HG02763 (cell line): ENCODE data around the gene COL17A1.

ENCODE experiments used
- ATAC-seq: cut with Tn5 transposase; IDR thresholded peaks from one replicate; pipeline ENCODE4 v1.9.1; 2021; ENCODE audit warnings: mild to moderate bottlenecking, moderate library complexity; ENCODE audit not compliant: unreplicated experiment

COL17A1 gene

DNA sequence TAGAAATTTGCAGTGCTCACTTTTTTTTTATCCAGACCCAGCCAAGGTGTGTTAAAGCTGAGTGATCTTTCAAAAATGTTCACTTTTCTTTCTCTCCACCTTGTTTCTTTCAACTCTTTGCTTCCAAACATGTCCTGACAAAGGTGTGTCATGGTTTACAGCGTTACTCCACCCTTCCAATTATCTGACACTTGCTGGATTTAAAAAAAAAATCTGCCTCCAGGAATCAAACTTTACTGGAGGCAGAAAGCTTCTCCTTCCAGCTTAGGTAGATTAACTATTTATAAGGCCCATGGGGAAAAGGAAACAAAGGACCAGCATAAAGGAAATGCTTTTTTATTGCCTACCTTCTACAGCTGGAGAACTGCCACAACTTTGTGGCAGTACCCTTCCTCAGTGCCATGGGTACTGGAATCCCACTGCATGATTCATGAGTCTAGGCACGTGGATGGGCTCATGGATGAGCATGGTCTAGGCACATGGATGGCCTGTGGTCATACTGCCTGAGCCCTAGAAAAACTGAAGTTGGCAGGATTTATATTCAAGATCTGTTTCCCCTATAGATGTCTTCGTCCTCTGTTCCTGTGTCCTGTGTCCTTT, at the start of gene COL17A1:
Gene COL17A1 (minus strand): TSS at position 80 of the 600 bp plus-strand sequence. CDS start 5,207 bp downstream, outside the sequence.
- ATAC-seq: no peak

DNA sequence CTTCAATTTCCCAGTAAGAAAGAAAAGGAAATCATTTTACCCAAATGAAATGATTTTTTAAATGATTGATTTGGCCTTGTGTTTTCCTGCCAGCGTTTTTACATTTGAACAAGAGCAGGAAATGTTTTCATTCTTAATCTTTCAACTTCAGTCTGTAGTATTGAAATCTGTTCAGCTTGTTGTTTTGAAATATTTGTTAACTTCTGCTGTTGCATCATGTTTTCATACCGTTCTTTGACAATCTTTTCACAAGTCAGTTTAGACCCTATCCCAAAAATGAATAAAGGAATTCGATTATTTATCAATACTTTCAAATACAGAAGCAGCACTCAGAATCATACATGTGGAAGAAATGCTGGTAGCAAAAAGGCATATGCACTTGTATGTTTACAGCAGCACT, 44.4 kb upstream of the COL17A1 start:
- no peak for ATAC-seq

- no peak for ATAC-seq
Measured at GRCh38 chr10:104128214-104128613, 42.5 kb upstream of the COL17A1 start.

DNA sequence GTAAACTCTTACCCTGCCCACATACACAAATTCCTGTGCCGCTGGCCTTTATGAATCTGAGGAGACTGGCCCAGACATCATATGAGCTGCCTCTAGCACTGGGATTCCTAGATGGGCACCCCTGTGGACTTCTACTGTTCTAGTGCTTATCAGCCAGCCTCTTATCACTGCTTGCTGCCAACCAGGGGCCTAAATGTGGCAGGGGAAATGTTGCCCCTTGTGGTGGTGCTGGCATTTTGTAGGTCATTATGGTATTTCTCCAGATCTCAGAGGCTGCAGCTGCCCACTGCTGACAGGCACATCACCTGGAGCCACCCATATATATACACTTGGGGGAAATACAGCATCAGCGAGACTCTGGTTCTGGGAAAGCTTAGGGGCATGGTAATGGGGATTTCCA, 41.7 kb upstream of the COL17A1 start:
- no peak for ATAC-seq

DNA sequence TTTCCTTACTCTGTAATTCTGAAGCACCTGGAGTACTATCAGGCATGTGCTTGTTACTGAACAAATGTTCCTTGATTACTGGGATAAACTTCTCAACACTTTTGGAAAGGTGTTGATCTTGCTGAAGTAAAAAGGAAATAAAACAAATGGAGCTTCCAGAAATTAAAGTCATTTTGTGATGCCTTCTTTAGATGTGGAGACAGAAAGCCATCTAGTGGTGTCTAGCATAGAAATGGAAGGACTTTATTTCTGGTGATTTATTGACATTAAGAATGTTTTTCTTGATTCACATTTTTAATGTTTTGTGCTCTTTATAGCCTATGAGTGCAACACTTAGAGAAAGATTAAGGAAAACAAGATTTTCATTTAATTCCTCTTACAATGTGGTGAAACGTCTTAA, 37.7 kb upstream of the COL17A1 start:
- ATAC-seq: no peak

DNA sequence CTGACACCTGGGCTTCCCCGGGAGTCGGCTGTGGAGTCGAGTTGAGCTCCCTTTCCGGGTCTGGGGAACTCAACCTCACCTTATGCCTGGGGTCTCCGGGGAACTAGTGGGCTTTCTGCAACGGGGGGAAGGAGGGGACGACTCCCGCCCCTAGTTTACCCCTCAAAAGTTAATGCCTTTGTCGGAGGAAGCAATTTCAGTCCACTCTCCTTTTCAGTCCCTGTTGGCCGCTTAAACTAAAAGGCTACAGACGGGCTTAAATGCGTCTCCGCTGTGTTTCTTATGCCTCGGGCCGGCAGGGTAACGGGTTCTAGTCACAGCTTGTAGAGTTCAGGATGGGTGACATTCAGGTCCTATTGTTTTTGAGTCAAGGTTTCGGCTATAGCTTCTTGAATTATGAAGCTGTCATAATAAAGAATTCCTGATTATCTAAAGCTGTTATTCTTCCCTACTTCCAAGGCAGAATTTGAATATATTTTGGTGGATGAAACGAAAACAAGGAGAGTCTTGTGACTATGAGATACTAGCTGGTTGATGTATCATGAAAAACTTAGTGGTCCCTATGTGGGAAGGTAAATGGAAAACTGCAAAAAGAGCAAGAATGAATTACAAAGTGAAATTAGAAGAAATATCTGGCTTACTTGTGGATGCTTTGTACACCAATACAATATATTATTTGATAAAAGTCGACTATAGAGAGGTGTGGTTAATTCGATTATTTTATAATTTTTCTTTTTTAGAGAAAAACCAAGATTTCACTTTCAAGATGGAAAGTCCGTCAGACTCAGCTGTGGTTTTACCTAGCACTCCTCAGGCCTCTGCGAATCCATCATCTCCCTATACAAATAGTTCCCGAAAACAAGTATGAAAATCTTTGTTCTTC, 36.8 kb upstream of the COL17A1 start:
- no peak for ATAC-seq

GRCh38 chr10:104121485-104122224, 36.0 kb upstream of the COL17A1 start, which contains the start of gene SFR1:
Gene SFR1, plus strand, starts transcription at chr10:104122171. Its CDS starts 13 bp downstream, at chr10:104122184.
- peak; percentile 94 for ATAC-seq

DNA sequence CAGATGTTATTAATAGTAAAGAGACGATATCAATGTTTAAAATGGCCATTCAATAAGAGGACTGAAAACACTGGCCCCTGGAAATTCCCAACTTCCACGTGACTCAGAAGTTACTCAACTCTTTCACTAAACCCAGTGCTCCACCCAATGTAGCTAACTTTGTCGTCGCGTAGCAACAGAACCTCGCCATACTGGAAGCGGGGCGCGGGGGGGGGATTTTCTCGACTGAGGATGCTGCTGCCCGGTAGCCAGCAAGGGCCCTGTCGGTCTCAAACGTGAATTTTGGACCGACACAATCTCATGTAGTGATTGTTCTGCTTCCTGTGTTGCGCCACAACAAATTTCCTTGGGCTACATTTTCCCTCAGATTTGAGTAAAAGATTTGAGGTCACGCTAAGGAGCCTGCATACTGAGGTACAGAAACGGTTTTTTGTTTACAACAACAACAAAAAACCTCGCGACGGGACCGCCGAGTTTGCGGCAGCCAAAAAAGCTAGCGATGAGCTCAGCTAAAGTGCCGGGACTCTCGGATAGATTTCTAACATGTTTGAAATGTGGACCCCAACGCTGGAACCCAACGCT, 35.3 kb upstream of the COL17A1 start:
- ATAC-seq: no peak

DNA sequence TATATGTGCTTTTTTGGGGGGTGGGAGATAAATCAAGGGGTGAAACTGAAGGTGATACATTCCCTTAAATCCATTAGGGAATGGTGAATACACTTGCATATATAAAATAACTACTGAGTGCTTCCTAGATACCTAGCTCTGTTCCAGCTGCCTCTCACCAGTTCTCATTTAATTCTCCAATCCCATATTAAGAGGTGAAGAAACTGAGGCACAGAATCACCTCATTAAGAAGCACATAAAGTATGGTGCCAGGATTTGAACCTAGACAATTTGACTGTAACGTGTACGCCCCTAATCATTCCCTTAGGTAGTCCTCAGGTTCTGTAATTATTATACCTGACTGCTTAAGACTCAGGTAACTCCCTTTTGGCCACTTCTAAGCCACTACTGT, 34.8 kb upstream of the COL17A1 start:
- ATAC-seq: no peak

GRCh38 chr10:104119996-104120395, 34.3 kb upstream of the COL17A1 start:
- ATAC-seq: no peak

GRCh38 chr10:104117839-104118323, 32.2 kb upstream of the COL17A1 start:
- ATAC-seq: no peak

DNA sequence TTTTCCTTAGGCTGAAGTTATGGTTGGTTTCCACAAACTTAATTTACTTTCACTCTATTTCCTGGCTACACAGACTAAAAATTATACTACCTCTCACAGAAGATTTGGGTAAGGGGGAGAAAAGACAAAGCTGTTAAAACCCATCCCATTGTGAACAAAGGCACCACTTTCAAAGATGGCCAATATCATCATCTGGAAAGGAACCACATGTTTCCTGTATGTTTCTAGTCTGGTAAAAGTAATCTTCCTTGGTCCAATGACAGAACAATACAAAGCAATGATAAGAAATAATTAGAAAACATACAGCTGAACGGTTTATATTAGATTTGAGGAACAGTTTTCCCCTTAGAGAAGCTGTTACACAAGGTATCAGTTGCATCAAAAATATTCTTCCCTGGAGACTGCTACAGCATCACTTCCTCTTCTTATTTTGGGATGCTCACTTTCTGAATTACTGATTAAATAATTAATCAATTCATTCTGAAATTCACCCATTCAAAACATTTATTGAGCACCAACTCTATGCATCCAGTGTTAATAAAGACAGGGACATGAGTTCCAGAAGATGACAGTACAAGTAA, 27.8 kb upstream of the COL17A1 start:
- ATAC-seq: no peak

GRCh38 chr10:104109908-104110662, 24.4 kb upstream of the COL17A1 start:
- peak; percentile 89 for ATAC-seq

GRCh38 chr10:104104926-104105325, 19.2 kb upstream of the COL17A1 start:
- no peak for ATAC-seq

GRCh38 chr10:104104418-104104817, 18.7 kb upstream of the COL17A1 start:
- ATAC-seq: no peak

DNA sequence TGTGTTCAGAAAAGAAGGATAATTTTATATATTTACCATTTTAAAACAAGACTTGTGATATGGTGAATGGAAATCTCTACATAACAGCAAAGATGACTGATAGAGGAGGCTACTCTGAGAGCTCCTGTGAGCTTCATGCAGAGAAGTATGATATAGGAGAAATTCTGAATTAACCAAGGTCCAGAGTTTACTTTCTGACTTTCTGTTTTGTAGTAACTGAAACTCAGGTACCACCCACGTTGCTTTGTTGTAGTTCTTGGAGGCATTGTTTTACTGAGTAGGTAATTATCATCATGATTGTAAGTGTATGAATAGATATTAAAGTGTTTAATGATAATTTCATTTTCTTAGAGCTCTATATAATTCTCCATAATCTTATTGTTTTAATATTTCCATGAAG, 18.3 kb upstream of the COL17A1 start:
- no peak for ATAC-seq

- ATAC-seq: no peak
Measured at GRCh38 chr10:104101902-104102301, 16.2 kb upstream of the COL17A1 start.

DNA sequence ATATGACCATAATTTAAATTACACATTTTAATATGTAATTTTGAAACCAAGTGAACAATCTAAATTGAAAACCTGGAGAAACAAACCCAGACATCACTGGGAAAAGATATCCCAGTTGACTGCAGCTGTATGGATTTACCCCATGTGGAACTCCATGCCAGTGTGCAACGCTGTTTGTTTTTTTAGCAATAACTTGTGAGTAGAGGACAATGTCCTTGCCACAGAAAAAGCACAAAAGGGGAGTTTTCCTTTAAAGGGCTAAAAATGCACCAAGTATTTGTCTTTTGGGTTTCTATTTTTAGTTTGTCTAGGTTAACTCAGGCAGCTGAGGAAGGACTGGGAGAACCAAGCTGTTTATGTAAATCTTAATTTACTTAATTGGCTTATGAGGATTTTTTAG, 15.1 kb upstream of the COL17A1 start:
- ATAC-seq: no peak

DNA sequence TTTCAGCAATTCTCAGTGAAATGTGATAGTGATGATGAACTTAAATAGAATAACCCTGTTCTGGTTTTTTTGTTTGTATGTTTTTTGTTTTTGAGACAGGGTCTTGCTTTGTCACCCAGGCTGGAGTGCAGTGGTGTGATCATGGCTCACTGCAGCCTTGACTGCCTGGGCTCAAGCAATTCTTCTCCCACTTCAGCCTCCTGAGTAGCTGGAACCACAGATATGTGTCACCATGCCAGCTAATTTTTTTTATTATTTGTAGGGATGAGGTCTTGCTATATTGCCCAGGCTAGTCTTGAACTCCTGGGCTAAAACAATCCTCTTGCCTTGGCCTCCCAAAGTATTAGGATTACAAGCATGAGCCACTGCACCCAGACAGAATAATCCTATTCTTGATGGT, 14.3 kb upstream of the COL17A1 start:
- ATAC-seq: no peak

DNA sequence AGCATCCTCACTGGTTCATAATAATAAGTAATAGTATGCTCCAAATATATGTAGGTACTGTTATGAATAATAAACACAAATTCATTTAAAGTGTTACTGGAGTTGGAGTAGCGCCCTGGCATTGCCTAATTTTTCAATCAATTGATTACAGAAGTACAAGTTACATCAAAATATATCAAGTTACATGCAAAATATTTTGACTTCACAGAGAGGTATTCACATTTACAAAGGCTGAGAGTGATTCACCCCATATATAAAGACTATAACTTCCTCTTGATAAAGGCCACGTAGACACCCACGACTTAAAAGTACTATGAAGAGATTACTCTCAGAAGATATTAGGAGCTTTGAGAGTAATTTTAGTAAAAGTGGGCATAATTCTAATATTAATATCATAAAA, 13.6 kb upstream of the COL17A1 start:
- ATAC-seq: no peak
